GM19240 (cell line): ENCODE data around the gene MEF2B.

Experiments used
- DNase-seq: peaks from one replicate; pipeline ENCODE4 v3.0.0; 2011; ENCODE audit warnings: low spot score; ENCODE audit not compliant: insufficient read length

MEF2B gene

DNA sequence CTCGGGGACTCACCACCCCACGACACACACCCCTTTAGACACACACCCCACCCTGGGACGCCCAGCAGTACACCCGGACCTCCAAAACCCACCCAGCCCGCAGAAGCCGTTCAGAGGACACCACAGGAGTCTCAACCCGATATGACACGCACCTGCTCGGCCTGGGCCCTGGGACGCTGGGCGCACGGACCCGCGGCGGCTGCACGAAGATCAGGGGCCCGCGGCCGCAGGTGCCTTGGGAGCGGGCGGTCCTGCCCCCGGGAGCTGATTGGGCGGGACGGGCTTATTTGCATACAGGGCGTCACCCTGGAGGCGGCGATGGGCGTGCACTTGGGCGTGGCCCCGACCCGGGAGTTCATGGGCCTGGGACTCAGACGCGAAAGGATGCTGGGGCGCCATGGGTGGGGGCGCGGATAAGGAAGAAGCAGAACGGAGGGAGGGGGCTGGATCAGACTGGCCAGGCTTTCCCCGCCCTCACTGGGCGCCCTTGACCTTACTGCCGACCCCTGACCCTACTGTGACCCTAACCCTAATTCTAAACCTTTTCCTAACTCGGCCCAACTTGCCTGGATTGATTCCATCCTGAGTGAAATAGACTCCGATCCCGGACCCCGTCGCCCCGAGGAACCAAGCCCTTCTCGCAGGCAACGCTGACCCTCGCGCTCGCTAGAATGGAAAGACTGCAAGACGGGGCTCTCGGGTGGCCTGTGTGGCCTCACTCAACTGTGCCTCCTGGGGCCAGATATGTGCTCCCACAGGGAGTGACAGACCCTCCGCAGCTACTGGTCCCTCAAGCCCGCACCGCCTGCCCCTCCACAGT lies at the start of gene MEF2B:
MEF2B (minus strand) TSS at position 211 of the 820 bp plus-strand sequence. CDS start 19,528 bp downstream, outside the sequence.
- DNase-seq, result peak; percentile 85

DNA sequence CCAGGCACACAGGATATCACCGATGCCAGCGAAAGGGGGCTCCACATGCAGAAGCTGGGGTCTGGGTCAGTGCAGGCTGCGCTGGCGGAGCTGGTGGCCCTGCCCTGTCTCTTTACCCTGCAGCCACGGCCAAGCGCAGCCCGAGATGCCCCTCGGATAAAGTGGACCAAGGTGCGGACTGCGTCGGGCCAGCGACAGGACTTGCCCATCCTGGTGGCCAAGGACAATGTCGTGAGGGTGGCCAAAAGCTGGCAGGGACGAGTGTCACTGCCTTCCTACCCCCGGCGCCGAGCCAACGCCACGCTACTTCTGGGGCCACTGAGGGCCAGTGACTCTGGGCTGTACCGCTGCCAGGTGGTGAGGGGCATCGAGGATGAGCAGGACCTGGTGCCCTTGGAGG lies 48.8 kb upstream of the MEF2B start:
- no peak for DNase-seq

GRCh38 chr19:19217099-19217498 lies 47.0 kb upstream of the MEF2B start:
- no peak for DNase-seq

GRCh38 chr19:19215792-19216191 lies 45.7 kb upstream of the MEF2B start:
- no peak for DNase-seq

- no peak for DNase-seq
Observed at GRCh38 chr19:19214892-19215291, 44.8 kb upstream of the MEF2B start.

- no peak for DNase-seq
Observed at GRCh38 chr19:19214159-19214490, 44.1 kb upstream of the MEF2B start.

DNA sequence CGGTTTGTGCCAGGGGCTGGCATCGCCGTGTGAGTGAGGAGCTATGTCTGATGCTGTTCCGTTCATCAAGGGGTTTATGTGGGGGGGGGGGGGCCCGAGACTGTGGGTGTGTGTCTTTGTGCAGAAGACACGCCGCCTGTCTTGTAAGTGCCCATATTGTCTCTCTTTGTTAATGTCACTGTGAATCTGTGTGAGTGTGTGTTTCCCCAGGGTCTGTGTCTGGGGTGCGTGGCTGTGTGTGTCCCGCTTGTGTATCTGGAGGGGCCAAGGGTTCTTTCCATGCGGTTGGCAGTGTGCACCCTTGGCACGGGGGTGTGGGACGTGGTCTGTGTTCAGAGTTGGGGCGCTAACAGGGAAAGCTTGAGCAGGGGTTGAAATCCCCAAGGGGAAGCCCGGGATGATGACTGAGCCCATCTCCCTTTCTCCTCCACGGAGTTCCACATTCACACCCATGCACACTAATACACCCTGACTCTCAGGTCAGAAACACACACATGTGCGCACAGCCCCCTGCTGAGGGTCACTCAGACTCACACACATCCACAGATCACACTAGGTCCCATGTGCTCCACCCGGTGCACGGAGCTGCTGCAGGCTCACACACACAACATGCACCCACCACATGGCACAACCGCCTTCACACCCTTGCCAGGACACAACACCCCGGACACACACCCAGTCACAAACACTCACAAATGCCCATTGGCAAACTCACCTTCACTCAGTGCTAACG lies 43.5 kb upstream of the MEF2B start:
- no peak for DNase-seq

GRCh38 chr19:19212916-19213315 lies 42.9 kb upstream of the MEF2B start:
- no peak for DNase-seq

GRCh38 chr19:19211499-19212420 lies 41.7 kb upstream of the MEF2B start, which contains the start of gene NCAN:
Gene NCAN (plus strand): TSS chr19:19211958. CDS start chr19:19216954, 4,996 bp downstream.
- DNase-seq, result no peak

GRCh38 chr19:19209372-19209771 lies 39.3 kb upstream of the MEF2B start:
- no peak for DNase-seq

DNA sequence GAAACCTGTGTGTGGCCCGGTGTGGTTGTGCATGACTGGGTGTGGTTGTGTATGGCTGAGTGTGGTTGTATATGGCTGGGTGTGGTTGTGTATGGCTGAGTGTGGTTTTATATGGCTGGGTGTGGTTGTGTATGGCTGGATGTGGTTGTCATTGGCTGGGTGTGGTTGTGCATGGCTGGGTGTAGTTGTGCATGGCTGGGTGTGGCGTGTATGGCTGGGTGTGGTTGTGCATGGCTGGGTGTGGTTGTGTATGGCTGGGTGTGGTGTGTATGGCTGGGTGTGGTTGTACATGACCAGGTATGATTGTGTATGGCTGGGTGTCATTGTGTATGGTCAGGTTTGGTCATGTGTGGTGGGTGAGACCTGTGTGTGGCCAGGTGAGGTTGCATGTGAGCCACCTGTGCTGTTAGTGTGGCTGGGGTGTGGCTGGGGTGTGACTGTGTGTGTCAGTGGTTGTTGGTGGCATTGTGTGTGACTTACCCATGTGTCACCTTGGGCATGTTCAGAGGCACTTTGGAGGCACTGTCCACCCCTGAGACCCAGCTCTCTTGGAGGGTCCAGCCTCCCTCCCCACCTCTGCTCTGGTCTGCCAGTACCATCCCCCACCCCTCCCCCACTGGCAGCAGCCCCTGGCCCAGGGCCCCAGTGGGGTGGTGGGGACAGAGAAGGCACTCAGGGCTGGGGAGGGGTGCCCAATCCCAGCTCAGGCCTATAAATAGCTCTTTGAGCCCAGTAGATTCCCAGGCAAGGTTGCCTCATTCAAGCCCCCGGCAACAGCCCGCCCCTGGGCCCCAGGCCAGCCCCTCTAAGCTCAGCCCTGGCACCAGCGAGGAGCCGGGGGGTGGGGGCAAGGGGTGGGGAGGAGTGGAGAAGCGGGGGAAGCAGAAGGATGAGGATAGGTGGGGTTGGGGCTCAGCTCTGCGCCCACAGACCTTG lies 37.8 kb upstream of the MEF2B start:
- no peak for DNase-seq

GRCh38 chr19:19206938-19207337 lies 36.9 kb upstream of the MEF2B start:
- DNase-seq, result no peak

- DNase-seq, result no peak
Observed at GRCh38 chr19:19205416-19206410, 35.6 kb upstream of the MEF2B start.

- no peak for DNase-seq
Observed at GRCh38 chr19:19204181-19204580, 34.1 kb upstream of the MEF2B start.

- peak; percentile 100 for DNase-seq
Observed at GRCh38 chr19:19203012-19203856, 33.2 kb upstream of the MEF2B start, which contains the start of gene NR2C2AP. Gene NR2C2AP (minus strand): TSS chr19:19203414. CDS start chr19:19203060, 354 bp downstream.

DNA sequence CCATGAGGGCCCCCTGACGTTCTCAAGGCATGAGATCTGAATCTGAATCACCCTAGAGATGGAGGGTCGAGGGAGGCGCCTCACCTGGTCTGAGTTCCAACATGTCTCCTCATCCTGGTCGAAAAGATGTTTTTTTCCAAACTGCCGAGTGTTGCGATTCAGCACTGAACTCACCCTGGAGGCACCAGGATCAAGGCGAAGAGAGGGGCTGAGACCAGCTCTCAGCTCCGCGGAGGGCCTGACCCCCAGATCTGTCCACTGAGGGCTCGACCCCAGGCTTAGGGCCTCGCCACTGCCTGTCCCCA lies 32.6 kb upstream of the MEF2B start:
- DNase-seq, result no peak

DNA sequence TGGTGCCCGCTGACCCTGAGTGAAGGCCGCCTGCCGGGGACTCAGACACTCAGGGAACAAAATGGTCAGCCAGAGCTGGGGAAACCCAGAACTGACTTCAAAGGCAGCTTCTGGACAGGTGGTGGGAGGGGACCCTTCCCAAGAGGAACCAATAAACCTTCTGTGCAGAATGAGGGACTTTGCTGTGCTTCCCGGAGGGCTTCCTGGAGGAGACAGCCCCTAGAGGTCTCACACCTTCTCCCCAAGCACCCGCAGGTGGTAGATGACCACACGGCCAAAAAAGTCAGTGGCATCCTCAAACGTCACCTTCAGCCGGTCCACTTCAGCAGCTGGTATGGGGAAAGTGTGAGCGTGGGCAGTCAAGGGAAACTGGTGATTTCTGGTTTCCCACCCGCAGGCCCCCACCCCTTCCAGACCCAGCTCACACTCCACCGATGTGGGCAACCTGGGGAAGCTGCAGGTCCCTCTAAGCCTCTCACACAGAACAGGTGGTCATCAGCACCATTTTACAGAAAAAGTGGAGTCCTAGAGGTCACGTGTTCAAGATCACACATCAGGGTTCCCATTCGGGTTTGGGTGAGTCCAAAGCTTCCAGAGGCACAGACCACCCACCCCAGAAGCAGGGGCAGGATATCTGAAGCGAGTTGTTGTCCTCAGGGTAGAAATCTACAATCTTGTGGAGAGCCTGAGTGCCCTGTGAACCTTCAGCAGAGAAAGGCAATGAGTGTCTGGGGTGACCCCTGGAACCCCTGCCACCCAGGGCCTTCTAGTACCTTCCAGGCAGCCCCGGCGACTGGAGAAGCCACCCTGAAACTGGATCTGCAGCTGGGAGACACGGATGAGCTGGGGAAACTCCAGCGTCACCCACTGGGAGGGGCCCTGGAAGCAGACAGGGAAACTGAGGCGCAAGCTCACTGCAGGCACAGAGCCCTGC lies 31.9 kb upstream of the MEF2B start:
- DNase-seq, result no peak
